ENCODE measurements around the gene HOXC10.

HOXC10 gene

GRCh38 chr12:53981634-53982565, 3.0 kb upstream of the HOXC10 start:
- Histone ChIP-seq H3K4me3 (replicated peaks; ENCODE audit: low read depth, low read length) (no peak overlapping the region), H3K27me3 (replicated peaks; ENCODE audit: control insufficient read depth, insufficient read depth, low read length) (peaks cover 2% of the 10 kb centered on the region), H3K36me3 (ENCODE audit: control insufficient read depth, insufficient read depth, low read length) (no peaks in the 10 kb centered on the region)
- TF ChIP-seq CTCF (IDR thresholded peaks at IDR 0.05; ENCODE audit: insufficient read depth, low read length, poor library complexity, severe bottlenecking), result peak; percentile 21
- DNase-seq (ENCODE audit: extremely low read depth, insufficient read length), result no peak

GRCh38 chr12:53982648-53983567, 2.0 kb upstream of the HOXC10 start:
- Histone ChIP-seq H3K36me3 (ENCODE audit: control insufficient read depth, insufficient read depth, low read length) (no peaks in the 10 kb centered on the region), H3K27me3 (replicated peaks; ENCODE audit: control insufficient read depth, insufficient read depth, low read length) (peaks cover 5% of the 10 kb centered on the region), H3K4me3 (replicated peaks; ENCODE audit: low read depth, low read length) (no peak overlapping the region)

GRCh38 chr12:53983568-53983949, 1.4 kb upstream of the HOXC10 start:
- Histone ChIP-seq H3K27me3 (replicated peaks; ENCODE audit: control insufficient read depth, insufficient read depth, low read length) (peaks cover 5% of the 10 kb centered on the region), H3K4me3 (replicated peaks; ENCODE audit: low read depth, low read length) (no peak overlapping the region), H3K36me3 (ENCODE audit: control insufficient read depth, insufficient read depth, low read length) (no peaks in the 10 kb centered on the region)
- no peak for TF ChIP-seq CTCF (IDR thresholded peaks at IDR 0.05; ENCODE audit: insufficient read depth, low read length, poor library complexity, severe bottlenecking)
- no peak for DNase-seq (ENCODE audit: extremely low read depth, insufficient read length)

More at GRCh38 chr12:53982648-53983567, 2.0 kb upstream of the HOXC10 start:
- no peak for TF ChIP-seq CTCF (IDR thresholded peaks at IDR 0.05; ENCODE audit: insufficient read depth, low read length, poor library complexity, severe bottlenecking)
- DNase-seq (ENCODE audit: extremely low read depth, insufficient read length), result no peak

GRCh38 chr12:53983950-53984572, 885 bp upstream of the HOXC10 start:
- H3K27me3 ChIP-seq (replicated peaks; ENCODE audit: control insufficient read depth, insufficient read depth, low read length), result peaks cover 5% of the 10 kb centered on the region
- DNase-seq (ENCODE audit: extremely low read depth, insufficient read length), result no peak

More at GRCh38 chr12:53983950-53984572, 885 bp upstream of the HOXC10 start:
- no peaks in the 10 kb centered on the region for H3K36me3 ChIP-seq (ENCODE audit: control insufficient read depth, insufficient read depth, low read length)
- no peak overlapping the region for H3K4me3 ChIP-seq (replicated peaks; ENCODE audit: low read depth, low read length)
- no peak for TF ChIP-seq CTCF (IDR thresholded peaks at IDR 0.05; ENCODE audit: insufficient read depth, low read length, poor library complexity, severe bottlenecking)
